OCI-LY1 (cell line): ENCODE measurements around the gene SIM2.

ENCODE experiments used
- H2AFZ ChIP-seq: fragments of 200-600 bp; sonication (generic), shearing (Covaris generic); 2 replicates; pipeline ENCODE4 v1.6.0; 2014; ENCODE audit warnings: antibody characterized with exemption, mild to moderate bottlenecking, low read length
- H3F3A ChIP-seq: fragments of 200-600 bp; sonication (generic), shearing (Covaris generic); 2 replicates; pipeline ENCODE4 v1.6.0; 2014; ENCODE audit warnings: mild to moderate bottlenecking, antibody characterized with exemption, low read length, moderate library complexity; ENCODE audit not compliant: insufficient read depth
- H3K27ac ChIP-seq: fragments of 200-600 bp; sonication (generic); 2 replicates; pipeline ENCODE4 v1.5.1; 2014; ENCODE audit warnings: low read length, mixed run types, mild to moderate bottlenecking, low read depth; ENCODE audit not compliant: poor library complexity, severe bottlenecking
- H3K27me3 ChIP-seq: fragments of 200-600 bp; sonication (generic); 2 replicates; pipeline ENCODE4 v1.6.0; 2014; ENCODE audit warnings: antibody characterized with exemption, mild to moderate bottlenecking, low read length, moderate library complexity; ENCODE audit not compliant: insufficient read depth
- H3K36me3 ChIP-seq: fragments of 200-600 bp; sonication (generic); 2 replicates; pipeline ENCODE4 v1.6.1; 2014; ENCODE audit warnings: mild to moderate bottlenecking, antibody characterized with exemption, low read length, moderate library complexity, mixed read lengths; ENCODE audit not compliant: insufficient read depth
- H3K4me1 ChIP-seq: fragments of 200-600 bp; sonication (generic); 2 replicates; pipeline ENCODE4 v1.5.1; 2014; ENCODE audit warnings: mild to moderate bottlenecking, low read length, moderate library complexity; ENCODE audit not compliant: insufficient read depth, severe bottlenecking
- H3K4me2 ChIP-seq: fragments of 200-600 bp; sonication (generic), shearing (Covaris generic); 2 replicates; pipeline ENCODE4 v1.6.1; 2014; ENCODE audit warnings: low read length
- H3K4me3 ChIP-seq: fragments of 200-600 bp; sonication (generic); 2 replicates; pipeline ENCODE4 v1.5.1; 2014; ENCODE audit warnings: low read length, low read depth, mild to moderate bottlenecking, mixed read lengths; ENCODE audit not compliant: poor library complexity, severe bottlenecking
- H3K79me2 ChIP-seq: fragments of 200-600 bp; shearing (Covaris generic); 2 replicates; pipeline ENCODE4 v1.6.1; 2016; ENCODE audit warnings: mixed run types, low read length, mixed read lengths; ENCODE audit not compliant: insufficient read depth
- H3K9ac ChIP-seq: fragments of 200-600 bp; sonication (generic), shearing (Covaris generic); 2 replicates; pipeline ENCODE4 v1.6.1; 2014; ENCODE audit warnings: mild to moderate bottlenecking, low read length, mixed read lengths
- H3K9me2 ChIP-seq: fragments of 200-600 bp; sonication (generic), shearing (Covaris generic); 2 replicates; pipeline ENCODE4 v1.6.1; 2014; ENCODE audit warnings: low read depth, mild to moderate bottlenecking, low read length, mixed read lengths
- H3K9me3 ChIP-seq: fragments of 200-600 bp; shearing (Covaris generic); 2 replicates; pipeline ENCODE4 v1.6.1; 2014; ENCODE audit warnings: low read length, mixed read lengths
- H4K20me1 ChIP-seq: fragments of 200-600 bp; sonication (generic), shearing (Covaris generic); 2 replicates; pipeline ENCODE4 v1.6.0; 2016; ENCODE audit warnings: mild to moderate bottlenecking, low read length; ENCODE audit not compliant: insufficient read depth
- EZH2 ChIP-seq: fragments of 200-600 bp; sonication (generic), shearing (Covaris generic); IDR thresholded peaks from 2 replicates; pipeline ENCODE4 v1.8.0; 2017; ENCODE audit warnings: borderline replicate concordance, mixed run types, mild to moderate bottlenecking, antibody characterized with exemption, low read length, moderate library complexity, mixed read lengths
- TF ChIP-seq, protein P1 (sequence below): fragments of 200-600 bp; sonication (generic), shearing (Covaris generic); IDR thresholded peaks from 2 replicates; pipeline ENCODE4 v1.5.1; 2017; ENCODE audit warnings: mild to moderate bottlenecking, antibody characterized with exemption, low read length, moderate library complexity, mixed read lengths

SIM2 gene

DNA sequence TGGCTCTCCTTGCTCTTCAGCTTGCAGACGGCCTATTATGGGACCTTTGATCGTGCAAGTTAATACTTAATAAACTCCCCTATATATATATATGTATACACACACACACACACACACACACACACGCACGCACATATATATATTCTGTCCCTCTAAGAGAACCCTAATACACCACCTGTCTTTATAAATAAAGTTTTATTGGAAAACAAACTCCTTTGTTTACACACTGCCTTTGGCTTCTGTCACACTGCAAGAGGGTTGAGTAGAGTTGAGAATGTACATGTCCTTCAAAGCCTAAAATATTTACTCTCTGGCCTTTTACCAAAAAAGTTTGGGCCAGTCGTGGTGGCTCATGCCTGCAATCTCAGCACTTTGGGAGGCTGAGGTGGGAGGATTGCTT is 26.2 kb upstream of the SIM2 start:
- Histone ChIP-seq H3K4me1 (no peaks in the 10 kb centered on the region), H3K27me3 (no peaks in the 10 kb centered on the region), H3K79me2 (no peaks in the 10 kb centered on the region), H3K4me3 (no peak overlapping the region), H3F3A (no peaks in the 10 kb centered on the region), H4K20me1 (no peaks in the 10 kb centered on the region), H3K9me2 (no peaks in the 10 kb centered on the region), H3K4me2 (no peak overlapping the region), H3K27ac (no peak overlapping the region), H3K36me3 (no peaks in the 10 kb centered on the region), H2AFZ (no peak overlapping the region), H3K9me3 (no peaks in the 10 kb centered on the region), H3K9ac (no peak overlapping the region)
- TF ChIP-seq, protein P1, sequence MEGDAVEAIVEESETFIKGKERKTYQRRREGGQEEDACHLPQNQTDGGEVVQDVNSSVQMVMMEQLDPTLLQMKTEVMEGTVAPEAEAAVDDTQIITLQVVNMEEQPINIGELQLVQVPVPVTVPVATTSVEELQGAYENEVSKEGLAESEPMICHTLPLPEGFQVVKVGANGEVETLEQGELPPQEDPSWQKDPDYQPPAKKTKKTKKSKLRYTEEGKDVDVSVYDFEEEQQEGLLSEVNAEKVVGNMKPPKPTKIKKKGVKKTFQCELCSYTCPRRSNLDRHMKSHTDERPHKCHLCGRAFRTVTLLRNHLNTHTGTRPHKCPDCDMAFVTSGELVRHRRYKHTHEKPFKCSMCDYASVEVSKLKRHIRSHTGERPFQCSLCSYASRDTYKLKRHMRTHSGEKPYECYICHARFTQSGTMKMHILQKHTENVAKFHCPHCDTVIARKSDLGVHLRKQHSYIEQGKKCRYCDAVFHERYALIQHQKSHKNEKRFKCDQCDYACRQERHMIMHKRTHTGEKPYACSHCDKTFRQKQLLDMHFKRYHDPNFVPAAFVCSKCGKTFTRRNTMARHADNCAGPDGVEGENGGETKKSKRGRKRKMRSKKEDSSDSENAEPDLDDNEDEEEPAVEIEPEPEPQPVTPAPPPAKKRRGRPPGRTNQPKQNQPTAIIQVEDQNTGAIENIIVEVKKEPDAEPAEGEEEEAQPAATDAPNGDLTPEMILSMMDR: no peak
- no peak for TF ChIP-seq EZH2

DNA sequence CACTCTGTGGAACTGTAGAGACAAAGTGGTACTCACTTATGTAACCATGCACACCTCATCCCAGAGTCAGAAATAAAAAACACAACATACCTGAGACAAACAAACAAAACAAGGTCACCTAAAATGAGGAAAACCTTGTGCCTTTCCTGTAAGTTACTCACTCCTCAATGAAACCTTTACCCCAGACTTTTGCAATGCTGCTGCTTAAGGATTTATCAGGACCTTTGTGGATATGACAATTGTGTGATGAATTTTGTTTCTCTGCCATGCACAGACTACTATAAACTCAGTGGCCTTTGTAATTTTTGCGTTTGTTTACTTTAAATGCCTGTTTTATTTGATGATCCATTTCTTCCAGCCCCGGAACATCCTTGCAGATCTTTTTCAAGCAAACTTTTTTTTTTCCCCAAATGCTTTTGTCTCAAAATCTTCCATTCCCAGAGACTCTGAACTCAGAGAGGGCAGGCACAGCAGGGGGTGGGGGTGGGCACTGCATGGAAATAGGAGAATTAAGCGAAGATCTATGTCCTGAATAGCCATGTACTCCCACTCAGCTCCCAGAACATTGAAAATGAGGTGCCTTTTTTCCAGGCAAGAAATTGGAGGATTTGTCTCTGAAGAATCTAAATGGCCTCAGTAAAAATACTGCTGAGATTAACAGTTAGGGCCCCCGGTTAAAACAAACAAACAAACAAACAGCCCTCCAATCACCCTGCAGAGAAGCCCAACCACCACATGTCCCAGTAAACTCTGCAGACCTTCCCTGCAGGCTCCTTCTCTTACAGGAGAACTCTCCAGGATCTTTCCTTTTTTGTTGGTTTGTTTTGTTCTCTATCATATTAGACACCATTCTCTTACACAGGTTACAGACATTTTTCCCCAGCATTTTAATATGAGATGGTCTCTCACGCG is 22.6 kb upstream of the SIM2 start:
- no peaks in the 10 kb centered on the region for H3K9me2 ChIP-seq
- no peaks in the 10 kb centered on the region for H3F3A ChIP-seq
- no peaks in the 10 kb centered on the region for H3K79me2 ChIP-seq
- no peak overlapping the region for H2AFZ ChIP-seq
- H3K9ac ChIP-seq: no peak overlapping the region
- TF ChIP-seq, protein P1: no peak
- TF ChIP-seq EZH2: no peak
- H3K27ac ChIP-seq: no peak overlapping the region
- no peaks in the 10 kb centered on the region; the same call in 1 of the 2 replicates for H3K27me3 ChIP-seq
- H4K20me1 ChIP-seq: no peaks in the 10 kb centered on the region
- no peaks in the 10 kb centered on the region for H3K36me3 ChIP-seq
- 0 out of 2 replicates have a peak, but pooled peaks cover 7% of the 10 kb centered on the region for H3K9me3 ChIP-seq
- no peak overlapping the region for H3K4me2 ChIP-seq
- no peaks in the 10 kb centered on the region for H3K4me1 ChIP-seq
- H3K4me3 ChIP-seq: no peak overlapping the region

GRCh38 chr21:36677443-36677842 is 21.5 kb upstream of the SIM2 start:
- Histone ChIP-seq H4K20me1 (no peaks in the 10 kb centered on the region), H3K9me2 (no peaks in the 10 kb centered on the region), H3K4me3 (no peak overlapping the region), H3K79me2 (no peaks in the 10 kb centered on the region), H3K27me3 (no peaks in the 10 kb centered on the region; the same call in 1 of the 2 replicates), H3K9me3 (0 out of 2 replicates have a peak, but pooled peaks cover 7% of the 10 kb centered on the region), H3K9ac (no peak overlapping the region), H2AFZ (no peak overlapping the region), H3K4me1 (no peaks in the 10 kb centered on the region), H3K27ac (no peak overlapping the region), H3F3A (no peaks in the 10 kb centered on the region), H3K4me2 (no peak overlapping the region), H3K36me3 (no peaks in the 10 kb centered on the region)
- TF ChIP-seq, protein P1: no peak
- no peak for TF ChIP-seq EZH2
